Measurements from ENCODE around the gene UBR2.

The UBR2 gene

DNA sequence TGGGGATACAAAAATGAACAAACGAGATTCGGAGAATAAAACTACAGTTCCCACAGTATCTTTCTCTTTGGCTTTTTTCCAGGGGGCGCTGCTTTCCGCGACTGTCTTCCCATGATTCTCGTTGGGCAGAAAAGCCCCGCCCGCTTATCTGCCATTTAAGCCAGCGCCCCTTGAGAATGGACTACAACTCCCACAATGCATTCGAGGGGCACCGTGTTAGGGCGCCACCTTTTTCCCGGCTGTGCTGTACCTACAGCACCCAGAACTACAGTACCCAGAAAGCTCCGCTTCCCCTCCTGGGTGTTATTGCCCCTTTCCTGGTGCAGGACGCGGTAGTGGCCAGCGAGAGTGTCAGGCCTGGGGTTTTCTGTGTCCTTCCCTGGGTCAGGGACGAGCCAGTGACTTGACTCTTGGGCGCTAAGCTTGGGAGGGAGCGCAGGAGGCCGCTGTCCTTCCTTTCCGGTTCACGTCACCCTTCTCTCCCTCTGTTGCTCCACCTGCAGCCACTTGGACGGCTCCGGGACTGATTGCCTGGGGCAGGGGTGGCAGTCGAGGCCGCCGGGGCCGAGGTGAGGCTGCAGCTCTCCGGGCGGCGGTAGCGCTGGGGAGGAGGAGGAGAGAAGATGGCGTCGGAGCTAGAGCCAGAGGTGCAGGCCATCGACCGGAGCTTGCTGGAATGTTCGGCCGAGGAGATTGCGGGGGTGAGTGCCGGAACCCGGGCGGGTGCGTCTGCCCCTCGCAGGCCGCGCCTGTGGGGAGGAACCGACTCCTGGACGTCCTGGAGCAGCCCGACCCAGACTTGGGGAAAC is at the start of gene UBR2:
UBR2 (plus strand) TSS at position 333 of the 809 bp plus-strand sequence; CDS start at position 624, 291 bp downstream.
- DNase-seq, result peak; percentile 96

DNA sequence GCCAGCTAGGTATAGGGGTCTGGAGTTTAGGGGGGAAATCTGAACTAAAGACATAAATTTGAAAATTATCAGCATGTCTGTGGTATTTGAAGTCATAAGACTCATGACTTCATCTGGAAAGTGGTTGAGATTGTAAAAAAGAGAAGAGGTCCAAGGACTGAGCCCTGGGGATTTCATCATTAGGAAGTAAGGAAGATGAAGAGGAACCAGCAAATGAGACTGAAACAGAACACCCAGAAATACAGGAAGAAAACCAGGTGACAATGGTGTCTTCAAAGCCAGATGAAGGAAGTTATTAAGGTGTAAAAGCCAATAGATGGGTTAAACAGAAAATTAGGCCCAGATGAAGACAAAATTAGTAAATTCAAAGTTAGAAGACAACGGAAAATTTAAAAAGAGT is 49.1 kb upstream of the UBR2 start:
- no peak for DNase-seq

DNA sequence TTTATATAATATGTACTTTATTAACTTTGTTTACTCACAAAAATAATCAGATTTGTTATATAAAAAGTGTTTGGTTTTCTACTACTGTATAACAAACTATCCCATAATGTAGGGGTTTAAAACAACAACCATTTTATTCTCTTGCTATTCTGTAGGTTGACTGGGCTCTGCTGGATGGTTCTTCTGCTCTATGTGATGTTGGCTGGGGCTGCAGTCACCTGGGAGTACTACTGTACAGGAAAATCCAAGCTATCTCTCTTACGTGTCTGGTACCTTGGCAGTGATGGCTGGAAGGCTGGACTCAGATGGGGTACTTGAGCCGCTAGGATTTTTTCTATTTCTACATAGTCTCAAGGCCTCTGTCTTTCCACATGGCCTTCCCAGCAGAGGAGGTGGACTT is 44.0 kb upstream of the UBR2 start:
- no peak for DNase-seq

DNA sequence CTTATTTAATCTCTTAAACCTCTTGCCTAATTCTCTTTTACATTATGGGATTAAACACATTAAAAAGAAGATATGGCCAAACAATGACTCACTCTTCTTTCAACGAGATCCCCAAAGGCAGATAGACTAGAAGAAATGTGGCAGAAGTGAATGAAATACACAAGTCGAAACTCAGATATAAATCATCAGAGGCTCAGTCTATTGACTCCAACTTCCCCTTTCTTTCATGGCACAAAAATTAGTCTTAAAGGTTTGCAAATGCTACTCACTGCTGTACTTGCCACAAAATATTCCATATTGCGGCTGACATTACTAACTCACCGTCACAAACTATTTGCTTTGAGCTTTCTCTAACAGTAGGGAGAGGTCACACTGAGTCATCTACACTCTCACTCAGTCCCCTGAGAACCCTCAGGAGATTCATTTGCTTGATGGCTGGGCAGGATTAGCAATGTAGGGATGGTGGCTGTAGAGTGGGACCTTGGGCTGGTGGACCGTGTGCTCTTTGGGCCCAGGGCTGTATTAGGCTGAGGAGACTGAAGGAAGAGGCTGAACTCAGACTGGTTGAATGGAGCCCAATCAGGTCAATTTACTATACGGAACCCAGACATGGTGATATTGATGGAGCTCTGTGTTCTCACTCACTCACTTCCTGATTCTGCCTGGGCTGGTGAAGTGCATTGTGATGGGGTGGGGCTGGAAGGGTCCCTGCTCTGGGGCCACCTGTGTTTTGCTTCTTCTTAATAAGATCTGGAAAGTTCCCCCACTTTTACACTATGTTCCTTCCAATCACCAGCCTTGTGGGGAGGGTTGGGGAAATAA is 42.8 kb upstream of the UBR2 start:
- peak; percentile 31 for DNase-seq

DNA sequence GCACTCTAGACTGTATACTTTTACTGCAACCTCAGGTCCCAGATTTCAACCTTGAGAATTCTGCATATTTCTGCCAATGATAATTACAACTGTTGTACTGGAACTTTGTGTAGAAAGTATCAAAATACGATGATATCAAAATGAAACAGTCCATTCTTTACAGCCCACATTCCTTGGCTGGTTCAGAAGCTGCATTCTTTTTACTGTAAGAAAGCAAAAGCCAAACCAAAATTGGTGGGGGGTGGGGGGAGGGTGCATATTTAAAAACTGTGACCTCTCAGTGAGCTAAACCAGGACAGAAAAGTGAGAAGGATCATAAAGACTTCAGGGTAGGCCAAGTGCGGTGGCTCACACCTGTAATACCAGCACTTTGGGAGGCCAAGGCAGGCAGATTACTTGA is 41.8 kb upstream of the UBR2 start:
- no peak for DNase-seq

DNA sequence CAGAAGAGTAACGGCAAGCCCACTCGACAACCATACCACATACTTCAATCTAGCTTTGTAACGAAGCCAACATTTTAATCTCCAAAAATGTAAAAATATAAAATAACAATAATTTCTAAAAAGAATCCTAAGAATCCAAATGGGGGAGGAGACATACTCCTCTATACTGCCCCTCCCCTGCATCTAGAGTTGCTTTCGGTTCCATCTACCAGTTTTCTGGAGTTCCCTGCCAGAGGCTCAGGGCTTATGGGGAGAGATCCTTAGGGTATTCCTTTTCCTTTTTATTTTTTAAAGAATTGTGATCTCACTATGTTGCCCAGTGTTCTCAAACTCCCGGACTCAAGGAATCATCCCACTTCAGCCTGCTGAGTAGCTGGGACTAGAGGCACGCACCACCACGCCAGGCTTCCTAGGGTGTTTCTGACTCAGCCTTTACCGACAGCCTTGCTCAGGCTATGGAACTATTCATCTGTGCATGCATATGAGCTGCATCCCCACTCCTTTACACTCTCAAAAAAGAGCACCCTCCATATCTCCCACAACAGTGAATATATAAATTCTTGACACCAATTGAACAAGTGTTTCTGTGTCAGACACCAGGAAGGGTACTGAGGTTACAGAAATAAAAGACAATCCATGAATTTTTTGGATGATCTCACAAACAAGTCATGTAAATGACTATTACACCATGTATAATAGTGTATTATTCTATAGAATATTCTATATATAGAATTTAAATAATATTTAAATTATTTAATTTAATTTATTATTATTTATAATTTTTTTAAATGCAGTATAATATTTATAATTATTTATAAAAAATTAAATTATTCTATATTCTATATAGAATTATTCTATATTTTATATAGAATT is 40.7 kb upstream of the UBR2 start:
- no peak for DNase-seq

DNA sequence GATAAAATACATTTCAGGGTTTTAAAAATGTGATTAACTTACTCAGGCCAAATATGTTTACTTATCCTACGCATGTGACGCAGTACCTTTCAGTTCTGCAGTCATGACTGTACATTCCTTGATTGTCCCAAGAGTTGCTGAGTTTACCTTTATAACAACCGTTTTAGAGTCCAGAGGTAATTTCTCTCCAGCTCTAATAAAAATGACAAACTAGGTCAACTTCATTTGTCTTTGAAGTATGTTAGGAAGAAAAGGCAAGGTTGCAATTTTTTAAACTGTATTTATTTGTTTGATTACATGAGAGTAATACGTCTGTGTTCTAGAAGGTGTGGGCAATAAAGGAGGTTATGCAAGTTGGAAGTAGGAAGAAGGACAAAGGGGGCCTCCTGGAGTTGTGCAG is 38.6 kb upstream of the UBR2 start:
- DNase-seq, result no peak

DNA sequence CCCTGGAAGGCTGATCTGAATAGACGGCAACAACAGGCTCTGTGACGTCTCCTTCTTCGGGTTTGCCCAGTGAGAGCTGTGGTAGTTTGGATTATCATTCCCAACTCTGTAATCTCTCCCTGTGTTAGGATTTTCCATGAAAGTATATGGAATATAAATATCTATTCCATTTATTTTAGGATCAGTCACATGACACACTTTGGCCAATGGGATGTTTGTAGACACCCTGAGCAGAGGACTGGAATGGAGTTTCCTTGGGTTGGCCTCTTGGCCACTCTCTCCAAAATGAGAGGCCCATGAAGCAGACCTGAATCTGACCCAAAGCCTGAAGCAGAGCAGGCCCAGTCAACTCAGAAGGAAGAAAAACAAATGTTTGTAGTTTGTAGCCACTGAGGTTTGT is 37.2 kb upstream of the UBR2 start:
- no peak for DNase-seq

DNA sequence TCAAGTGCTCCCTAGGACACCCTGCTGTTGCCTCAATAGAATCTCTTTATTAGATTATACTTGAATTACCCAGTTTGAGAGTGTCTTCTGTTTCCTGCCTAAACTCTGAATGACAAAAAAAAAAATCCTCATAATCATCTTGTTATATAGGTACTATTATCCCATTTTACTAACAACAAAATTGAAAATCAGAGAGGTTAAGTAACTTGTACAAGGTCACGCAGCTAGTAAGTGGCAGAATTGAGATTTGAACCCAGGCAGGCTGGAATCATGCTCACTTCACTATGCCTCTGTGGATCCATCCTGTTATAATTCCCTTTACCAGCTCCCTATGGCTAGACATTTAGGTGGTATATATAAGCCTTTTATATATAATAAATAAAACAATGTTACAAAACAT is 36.6 kb upstream of the UBR2 start:
- DNase-seq, result no peak

DNA sequence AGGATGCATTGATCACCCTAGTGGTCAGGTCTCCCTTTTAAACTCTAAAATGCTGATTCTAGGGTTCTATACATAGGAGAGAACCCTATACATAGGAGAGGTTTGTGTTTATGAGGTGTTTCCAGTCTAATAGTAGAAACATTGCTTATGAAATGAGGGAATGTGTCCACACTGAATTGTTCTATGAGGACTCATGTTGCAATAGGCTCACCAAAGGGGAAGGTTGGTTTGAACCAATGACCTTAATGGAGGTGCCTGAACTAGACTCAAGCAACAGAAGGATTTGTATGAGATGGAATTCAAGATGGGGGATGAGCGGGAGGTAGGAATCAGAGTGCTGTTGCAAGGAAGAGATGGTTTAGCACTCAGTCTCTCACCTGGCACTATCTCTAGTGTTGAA is 33.5 kb upstream of the UBR2 start:
- DNase-seq, result no peak

DNA sequence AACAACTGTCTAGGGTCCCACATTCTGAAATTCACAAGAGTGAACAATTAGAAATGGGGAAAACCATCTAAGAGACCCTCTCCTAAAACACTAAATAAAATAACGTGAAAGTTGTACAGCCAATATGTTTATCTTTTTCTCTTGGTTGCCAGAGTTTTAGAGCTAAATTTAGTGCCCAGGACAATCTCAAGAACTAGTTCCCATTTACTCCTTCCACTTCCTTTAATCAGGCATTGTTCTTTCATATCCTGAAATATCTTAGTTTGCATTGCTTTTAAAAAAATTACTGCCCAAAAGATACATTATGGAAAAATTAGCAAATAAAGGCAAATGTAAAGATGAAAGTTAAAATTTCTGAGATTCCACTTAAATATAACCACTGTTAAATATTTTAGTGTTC is 33.1 kb upstream of the UBR2 start:
- DNase-seq, result no peak

DNA sequence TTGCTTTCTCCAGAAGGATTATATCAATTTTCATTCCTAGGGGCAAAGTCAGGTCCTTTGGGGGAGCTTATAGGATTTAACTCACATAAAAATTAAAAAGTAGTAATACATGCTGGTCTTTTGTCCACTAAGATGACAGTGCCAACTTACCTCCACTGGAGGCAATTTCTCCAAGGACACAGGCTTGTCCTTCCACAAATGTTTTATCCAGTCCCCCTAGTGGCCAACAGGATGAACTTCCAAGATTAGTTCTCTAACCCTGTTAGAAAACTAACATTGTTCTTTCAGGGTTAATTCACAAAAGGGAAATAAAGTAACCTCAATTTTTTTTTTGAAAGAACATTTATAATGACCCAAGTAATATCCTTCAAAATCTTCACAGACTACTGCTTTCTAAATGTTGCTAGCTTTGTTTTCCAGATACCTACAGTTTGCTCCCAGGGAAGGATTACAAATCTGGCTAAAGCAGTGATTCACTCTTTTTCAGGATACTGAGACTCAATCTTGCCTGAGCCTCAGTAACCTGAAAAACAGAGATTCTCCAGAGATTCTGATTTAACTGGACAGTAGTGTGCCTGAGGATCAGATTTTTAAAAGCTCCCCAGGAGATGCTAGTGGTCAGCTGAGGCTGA is 31.7 kb upstream of the UBR2 start:
- DNase-seq, result no peak

DNA sequence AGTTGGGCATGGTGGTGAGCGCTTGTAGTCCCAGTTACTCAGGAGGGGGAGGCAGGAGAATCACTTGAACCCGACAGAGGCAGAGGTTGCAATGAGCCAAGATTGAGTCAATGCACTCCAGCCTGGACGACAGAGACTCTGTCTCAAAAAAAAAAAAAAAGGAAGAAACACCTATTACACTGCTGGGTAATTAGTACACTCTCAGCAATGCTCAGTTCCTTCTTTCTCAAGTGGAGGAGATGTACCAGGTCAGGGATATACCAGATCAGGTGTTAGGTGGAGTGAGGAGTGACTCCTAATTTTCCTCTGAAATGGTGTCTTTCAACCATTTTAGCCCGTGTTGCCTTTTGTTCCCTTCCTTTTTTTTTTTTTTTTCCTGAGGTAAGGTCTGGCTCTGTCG is 30.0 kb upstream of the UBR2 start:
- DNase-seq, result no peak

DNA sequence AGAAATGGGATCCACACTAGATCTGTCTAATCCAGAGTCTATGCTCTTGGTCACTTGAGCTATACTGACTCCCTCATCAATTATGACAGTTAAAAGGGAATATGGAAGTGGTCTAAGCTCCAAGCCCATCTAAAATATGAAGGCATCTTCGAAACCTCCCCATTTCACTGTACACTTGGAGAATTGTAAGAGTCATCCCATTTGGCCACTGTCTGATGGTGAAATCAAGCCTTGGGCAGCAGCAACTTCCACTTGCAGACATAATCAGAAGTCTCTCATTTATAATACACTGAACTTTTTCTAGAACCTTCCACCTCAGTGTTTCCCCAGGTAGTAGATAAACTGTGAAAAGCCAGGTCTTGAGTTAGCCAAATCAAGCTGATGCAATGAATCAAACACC is 26.3 kb upstream of the UBR2 start:
- DNase-seq, result no peak

DNA sequence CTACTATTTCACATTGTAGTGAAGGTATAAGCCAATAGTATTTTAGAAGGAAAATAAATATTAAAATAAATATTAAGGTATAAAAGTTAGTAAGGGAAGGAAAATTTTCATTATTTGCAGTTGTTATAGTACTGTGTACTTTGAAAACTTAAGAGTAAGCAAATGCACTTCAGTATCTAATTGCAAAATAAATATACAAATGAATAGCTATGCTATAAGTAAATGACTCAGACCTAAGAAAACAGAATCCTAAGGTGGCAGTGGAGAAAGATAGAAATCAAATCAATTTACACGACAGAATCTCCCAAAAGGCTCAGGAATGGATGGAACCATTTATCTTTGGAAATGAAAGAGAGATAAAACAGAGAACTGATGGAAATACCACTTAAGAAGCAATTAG is 24.7 kb upstream of the UBR2 start:
- DNase-seq, result no peak

DNA sequence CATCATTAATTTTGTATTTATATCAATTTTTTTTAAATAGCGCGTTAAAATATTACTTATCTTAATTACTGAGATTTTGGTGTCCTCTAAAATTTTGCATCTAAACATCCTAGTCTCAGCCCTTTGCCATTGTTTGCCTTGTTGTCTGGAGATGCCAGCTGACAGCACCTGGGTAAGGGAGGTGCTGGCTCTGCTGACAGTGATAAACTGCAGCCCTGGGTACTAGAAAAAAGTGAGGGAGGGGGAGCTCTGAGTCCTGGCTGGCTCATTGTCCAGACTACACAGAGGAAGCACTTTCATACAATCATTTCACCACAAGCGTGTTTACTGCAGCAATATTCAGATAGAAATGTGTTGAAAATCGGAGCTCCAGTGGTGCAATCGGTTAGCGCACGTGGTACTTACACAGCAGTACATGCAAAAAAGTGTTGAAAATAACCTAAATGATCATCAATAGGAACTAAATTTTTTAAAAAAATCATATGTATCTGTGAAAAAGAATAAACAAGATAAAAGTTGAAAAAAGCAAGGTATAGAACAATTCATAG is 18.5 kb upstream of the UBR2 start:
- DNase-seq, result no peak

DNA sequence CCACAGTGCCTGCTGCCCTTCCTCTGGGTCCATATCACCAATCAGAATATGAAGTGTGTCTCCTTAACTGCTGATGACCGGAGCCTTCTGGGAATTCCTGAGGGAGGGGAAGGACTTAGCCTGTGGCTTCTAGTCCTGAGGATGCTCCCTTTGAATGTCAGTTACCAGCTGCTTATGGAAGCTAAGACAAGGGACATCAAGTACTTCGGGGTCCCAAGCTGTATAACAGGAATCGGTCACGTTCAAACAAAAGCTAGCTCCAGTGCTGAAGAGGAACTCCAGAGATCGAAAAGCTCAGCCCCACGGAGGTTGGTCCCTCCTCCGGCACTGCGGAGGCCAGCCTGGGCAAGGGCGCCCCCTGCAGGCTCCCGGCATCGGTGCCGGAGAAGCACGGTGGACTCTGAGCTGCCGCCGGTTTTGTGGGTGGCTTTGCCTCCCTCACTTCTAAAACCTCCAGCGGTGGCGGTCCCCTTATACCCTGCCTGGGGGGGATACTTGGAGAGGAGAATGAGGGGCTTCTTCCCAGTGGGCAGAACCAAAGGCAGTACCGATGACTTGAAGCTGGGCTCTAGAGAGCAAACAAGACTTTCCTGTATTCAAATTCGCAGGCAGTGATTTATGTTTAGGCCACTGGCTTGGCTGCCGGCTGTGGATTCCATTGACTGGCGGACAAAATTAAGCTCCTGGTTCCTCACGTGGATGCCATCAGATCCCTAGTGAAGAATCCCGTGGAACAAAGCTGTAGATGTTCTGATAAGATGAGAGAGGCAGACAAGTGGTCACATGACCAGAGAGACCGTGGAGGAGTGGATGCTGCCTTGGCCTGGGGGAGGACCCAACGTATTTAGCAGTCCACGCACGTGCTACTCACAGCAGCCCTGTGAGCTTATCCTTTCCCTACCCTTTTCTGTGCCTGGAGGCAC is 16.2 kb upstream of the UBR2 start:
- peak; percentile 89 for DNase-seq

DNA sequence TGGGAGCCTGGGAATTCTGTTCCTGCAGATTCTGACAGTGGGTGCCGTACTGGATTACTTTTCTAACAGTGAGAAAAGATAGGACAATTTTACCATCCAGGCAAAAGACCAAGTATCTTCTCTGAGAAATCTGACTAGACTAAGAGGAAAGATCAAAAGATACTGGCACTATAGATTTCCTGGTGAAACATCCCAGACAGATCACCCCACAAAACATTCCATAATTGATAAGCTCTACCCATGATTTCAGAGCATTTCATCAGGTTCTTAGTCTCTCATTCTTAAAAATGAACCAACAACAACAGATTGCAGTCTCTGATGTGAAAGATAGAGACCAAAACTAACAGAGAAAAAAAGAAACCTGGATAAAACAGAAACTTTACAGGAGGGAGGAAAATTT is 13.6 kb upstream of the UBR2 start:
- no peak for DNase-seq

DNA sequence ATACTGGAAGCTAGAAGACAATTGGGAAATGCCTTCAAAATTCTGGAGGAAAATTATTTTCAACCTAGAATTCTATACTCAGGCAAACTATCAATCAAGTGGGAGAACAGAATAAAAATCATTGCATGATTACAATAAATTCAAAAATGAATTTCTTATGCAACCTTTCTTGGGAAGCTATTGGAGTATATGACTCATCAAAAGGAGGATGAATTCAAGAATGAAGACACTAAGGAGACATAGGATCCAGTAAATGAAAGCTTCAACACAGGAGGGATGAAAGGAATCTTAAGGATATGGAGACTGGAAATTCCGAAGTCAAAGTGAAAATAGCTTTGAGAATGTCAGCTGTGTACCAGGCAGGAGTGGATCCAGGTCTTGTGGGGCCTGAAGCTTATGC is 12.6 kb upstream of the UBR2 start:
- no peak for DNase-seq

DNA sequence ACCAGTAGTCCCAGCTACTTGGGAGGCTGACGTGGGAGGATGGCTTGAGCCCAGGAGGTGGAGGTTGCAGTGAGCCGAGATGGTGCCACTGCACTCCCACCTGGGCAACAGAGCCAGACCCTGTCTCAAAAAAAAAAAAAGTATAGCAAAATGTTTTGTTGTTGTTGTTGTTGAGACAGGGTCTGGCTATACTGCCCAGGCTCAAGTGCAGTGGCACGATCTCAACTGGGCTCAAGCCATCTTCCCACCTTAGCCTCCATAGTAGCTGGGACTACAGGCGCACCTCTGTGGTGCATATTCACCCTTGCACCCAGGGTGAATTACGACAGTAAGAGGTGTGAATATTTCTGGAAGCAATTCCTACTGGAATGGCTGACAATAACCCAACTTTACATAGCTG is 11.4 kb upstream of the UBR2 start:
- DNase-seq, result no peak
